Body of pancreas (tissue), 4 donors: Measurements from ENCODE around the gene MAD1L1.

Source experiments
- CTCF ChIP-seq, 7 experiments: fragments of 450-650 bp in 4 of 7; fragments of 200-600 bp in 3 of 7; sonication (generic) in 3 of 7; IDR thresholded peaks; one replicate each; pipeline ENCODE4 v1.5.1; 2016 to 2019; ENCODE audit warnings: antibody characterized with exemption in 7 of 7
- POLR2A ChIP-seq, 3 donors: fragments of 450-650 bp; IDR thresholded peaks; one replicate each; pipeline ENCODE4 v1.6.1; 2016; ENCODE audit warnings: antibody characterized with exemption in 3 of 3, mild to moderate bottlenecking in 2 of 3

DNA sequence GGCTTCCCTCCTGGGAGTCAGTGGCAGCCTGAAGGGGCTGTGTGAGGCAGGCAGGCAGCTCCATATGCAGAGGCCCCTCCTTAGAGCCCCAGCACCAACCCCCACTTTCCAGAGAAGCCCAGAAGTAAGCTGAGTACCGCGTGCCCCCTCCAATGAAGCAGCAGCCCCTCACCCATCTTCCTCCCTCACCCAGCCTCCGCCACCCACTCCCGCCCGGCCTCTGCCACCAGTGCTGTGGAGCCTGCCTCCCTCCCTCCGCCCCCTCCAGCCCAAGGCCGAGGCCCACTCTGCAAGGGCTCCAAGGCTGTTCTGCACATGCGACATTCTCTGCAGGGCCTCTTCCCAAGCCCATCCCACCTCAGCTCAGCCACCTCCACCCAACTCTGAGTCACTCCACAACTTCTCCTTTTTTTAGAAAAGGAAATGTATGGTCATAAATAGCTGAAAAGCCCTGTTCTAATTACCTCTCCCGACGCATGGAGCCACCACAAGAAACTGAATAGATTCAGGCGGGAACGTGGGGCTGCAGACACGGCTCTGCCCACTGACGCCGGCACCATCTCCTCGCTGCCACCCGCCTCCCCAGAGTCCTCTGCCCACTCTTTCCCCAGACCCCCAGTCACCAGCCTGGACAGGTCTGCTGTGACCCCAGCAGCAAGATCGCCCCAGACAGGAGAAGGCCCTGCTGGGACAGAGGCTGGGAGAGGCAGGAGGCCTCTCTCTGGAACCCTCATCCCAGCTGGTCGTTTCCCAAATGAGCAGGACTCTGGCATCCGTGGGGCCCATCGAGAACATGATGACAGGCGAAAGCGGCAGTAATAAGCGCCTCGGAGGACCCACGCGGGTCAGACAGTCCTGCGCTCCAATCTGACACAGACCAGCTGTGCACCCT is 213.9 kb downstream of the MAD1L1 start:
- TF ChIP-seq CTCF (IDR thresholded peaks at IDR 0.05) (no peak), POLR2A (IDR thresholded peaks at IDR 0.05) (no peak)
